Heart right ventricle (tissue), 16 donors: ENCODE measurements around the gene TXNDC2. TPM values are rescaled to one million over a fixed set of nuclear protein-coding genes. Genes with fewer than 3 reads are reported as not detected.

Experiments
- ATAC-seq, 8 donors: fragments of 200-7000 bp; cut with Tn5 transposase; one replicate each; pipeline ENCODE4 v1.9.1; 2020; ENCODE audit warnings: mild to moderate bottlenecking in 8 of 8, moderate library complexity in 8 of 8, moderate number of reproducible peaks in 1 of 8
- DNase-seq, 2 donors: peaks; one replicate each; pipeline ENCODE4 v3.0.0-alpha.2; 2020
- H3K27ac ChIP-seq, 10 donors: fragments of 200-600 bp; sonication (generic) in 2 of 10; one replicate each; pipeline versions ENCODE4 v1.5.0 to v1.8.0; 2020 to 2022; ENCODE audit warnings: mild to moderate bottlenecking in 3 of 10
- H3K27me3 ChIP-seq, 7 donors: fragments of 200-600 bp; one replicate each; pipeline ENCODE4 v1.8.0; 2021 to 2022; ENCODE audit warnings: mild to moderate bottlenecking in 2 of 7
- H3K36me3 ChIP-seq, 9 donors: fragments of 200-600 bp; sonication (generic) in 1 of 9; one replicate each; pipeline versions ENCODE4 v1.5.0 to v1.8.0; 2020 to 2022; ENCODE audit warnings: mild to moderate bottlenecking in 2 of 9
- H3K4me1 ChIP-seq, 9 donors: fragments of 200-600 bp; sonication (generic) in 1 of 9; one replicate each; pipeline versions ENCODE4 v1.5.0 to v1.8.0; 2020 to 2022; ENCODE audit warnings: mild to moderate bottlenecking in 4 of 9
- H3K4me3 ChIP-seq, 10 donors: fragments of 200-600 bp; sonication (generic) in 2 of 10; one replicate each; pipeline versions ENCODE4 v1.5.0 to v1.8.0; 2020 to 2022; ENCODE audit warnings: mild to moderate bottlenecking in 7 of 10, moderate library complexity in 2 of 10
- H3K9me3 ChIP-seq, 11 donors: fragments of 200-600 bp in 10 of 11; sonication (generic) in 2 of 11; one replicate each; pipeline versions ENCODE4 v1.5.0 to v1.8.0; 2013 to 2022; ENCODE audit warnings: mild to moderate bottlenecking in 2 of 11, control low read depth in 1 of 11, moderate library complexity in 1 of 11
- CTCF ChIP-seq, 9 donors: fragments of 200-600 bp; sonication (generic) in 2 of 9; IDR thresholded peaks; one replicate each; pipeline versions ENCODE4 v1.5.0 to v1.8.0; 2021 to 2022; ENCODE audit warnings: antibody characterized with exemption in 9 of 9, mild to moderate bottlenecking in 5 of 9, moderate library complexity in 1 of 9
- WGBS, 2 donors: extraction: QIAGEN DNeasy Blood & Tissue Kit; methylation state at CpG; one replicate each; pipeline ENCODE4 v1.1.7; 2013; ENCODE audit warnings: inconsistent platforms in 1 of 2; 5-methylcytosine and 5-hydroxymethylcytosine counted together
- intact Hi-C, 10 donors: fragments of 100-400 bp; cut with DNase I; formaldehyde crosslinking; loops; one replicate each; pipeline versions ENCODE4 v1.11.1 to v1.14.2; 2022
- polyA plus RNA-seq, 2 donors: library from polyadenylated mRNA; stranded (reverse); fragments of 200-250 nt; gene quantifications; one replicate each; pipeline ENCODE4 v1.2.3, GENCODE V29; 2013
- total RNA-seq, 10 donors: library from RNA; stranded (reverse); fragmentation: NEBNext Ultra II Directional in 3 of 10; extraction: Animal tissue kit (Norgen Biotek cat#: 25700) in 3 of 10; gene quantifications; one replicate each; pipeline versions ENCODE4 v1.2.1 to v1.2.4, GENCODE V29; 2021 to 2023
- donor health status: Arrhythmogenic right ventricular cardiomyopathy.
- donor health status: ischemic (EF 13 %, LVEDD 7.1; RV severe dilation, severe dysfunction).
- donor health status: healthy with polysubstance abuse.
- donor health status: DM: no; HTN: yes; CAD: no.
- donor health status: DM: no; HTN: no; CAD: no.
- donor health status: ischemic (EF 25% LVEDD 6.9; RV normal size, moderate dysfunction).
- donor health status: ischemic (EF 25% LVEDD 5.7; RV mildly dilated, moderate dysfunction).
- donor health status: healthy.
- donor health status: DM: yes; HTN: yes; CAD: no.
- donor health status: Ischemic cardiomyopathy.
- donor health status: ischemic (EF 35%, LVEDD 5.7; RV mildly dilated, moderate dysfunction).
- donor health status: nonischemic (EF 11% LVEDD 7.7; RV severe dilation, severe dysfunction).
- donor health status: DM: yes; HTN: yes; CAD: no.
- donor health status: PGD.
- donor health status: ischemic (EF 29% LVEDD 5.4; RV normal size, mild dysfunction).
- donor health status: nonischemic (EF 23%, LVEDD 6.1; RV moderate dilation, normal function).

Gene TXNDC2
- total and polyA plus RNA-seq, 12 donors = 0.04 to 0.22 TPM; not detected in 10

GRCh38 chr18:9876212-9876866 lies 9.4 kb upstream of the TXNDC2 start:
- H3K27me3 ChIP-seq = no peaks in the 10 kb centered on the region
- ATAC-seq (no peak), DNase-seq (no peak)
- peak overlapping the region in 8 of 10 donors; percentile 27 to 74 (median 60) for H3K27ac ChIP-seq
- no peaks in the 10 kb centered on the region for H3K36me3 ChIP-seq
- peaks cover 0 to 19% (median 13%) of the 10 kb centered on the region in 9 donors for H3K4me1 ChIP-seq
- TF ChIP-seq CTCF (IDR thresholded peaks at IDR 0.05) = no peak
- H3K9me3 ChIP-seq = no peaks in the 10 kb centered on the region
- intact Hi-C loops = loop anchor here in 1 of 10 donors (2.0 kb wide), 1 partner anchor 36 kb away; no protein-coding TSS in a partner anchor
- peak overlapping the region in 5 of 10 donors; percentile 26 to 36 (median 34) for H3K4me3 ChIP-seq
- WGBS, 2 donors = 87 to 94% methylated on average over 2 of the region's 2 CpGs

- Histone ChIP-seq H3K9me3 (no peaks in the 10 kb centered on the region), H3K27ac (peak overlapping the region in 8 of 10 donors; percentile 27 to 74 (median 60)), H3K4me3 (peak overlapping the region in 7 of 10 donors; percentile 5 to 36 (median 30)), H3K4me1 (peaks cover 0 to 19% (median 13%) of the 10 kb centered on the region in 9 donors), H3K36me3 (no peaks in the 10 kb centered on the region), H3K27me3 (no peaks in the 10 kb centered on the region)
- DNase-seq = peak in 1 of 2 donors; percentile 41
- ATAC-seq = peak; percentile 69 to 90 (median 85)
- intact Hi-C loops = loop anchor here in 1 of 10 donors (2.0 kb wide), 1 partner anchor 36 kb away; no protein-coding TSS in a partner anchor
- no peak for TF ChIP-seq CTCF (IDR thresholded peaks at IDR 0.05)
- WGBS, 2 donors = 24 to 32% methylated on average over 9 of the region's 9 CpGs
Observed at GRCh38 chr18:9876867-9877654, 8.7 kb upstream of the TXNDC2 start.

- peaks cover 0 to 19% (median 13%) of the 10 kb centered on the region in 9 donors for H3K4me1 ChIP-seq
- peak overlapping the region in 5 of 10 donors; percentile 26 to 36 (median 34) for H3K4me3 ChIP-seq
- H3K36me3 ChIP-seq = no peaks in the 10 kb centered on the region
- H3K9me3 ChIP-seq = no peaks in the 10 kb centered on the region
- peak overlapping the region in 6 of 10 donors; percentile 49 to 74 (median 60) for H3K27ac ChIP-seq
- ATAC-seq = no peak
- H3K27me3 ChIP-seq = no peaks in the 10 kb centered on the region
- TF ChIP-seq CTCF (IDR thresholded peaks at IDR 0.05) = no peak
- DNase-seq = no peak
- intact Hi-C loops = loop anchor here in 1 of 10 donors (2.0 kb wide), 1 partner anchor 35 kb away; no protein-coding TSS in a partner anchor
Observed at GRCh38 chr18:9877655-9878014, 8.1 kb upstream of the TXNDC2 start.

- no peak for ATAC-seq
- Histone ChIP-seq H3K27me3 (no peaks in the 10 kb centered on the region), H3K4me3 (no peak overlapping the region), H3K27ac (peak overlapping the region in 1 of 10 donors; percentile 60), H3K4me1 (peaks cover 0 to 19% (median 13%) of the 10 kb centered on the region in 9 donors), H3K9me3 (no peaks in the 10 kb centered on the region), H3K36me3 (no peaks in the 10 kb centered on the region)
- intact Hi-C loops = no loop called here
- DNase-seq = no peak
- TF ChIP-seq CTCF (IDR thresholded peaks at IDR 0.05) = no peak
- WGBS, 2 donors = 91 to 93% methylated on average over 1 of the region's 1 CpG
Observed at GRCh38 chr18:9878095-9878494, 7.7 kb upstream of the TXNDC2 start.
